Measurements from ENCODE around the gene ABCA12.

Gene ABCA12

GRCh38 chr2:215080545-215080944 is 57.9 kb downstream of the ABCA12 start:
- no peak overlapping the region for H4K12ac ChIP-seq (ENCODE audit: low read depth, low read length)

GRCh38 chr2:215071676-215072075 is 66.8 kb downstream of the ABCA12 start:
- Histone ChIP-seq H3K27ac (ENCODE audit: low read depth, low read length) (no peak overlapping the region), H3K79me2 (ENCODE audit: control insufficient read depth, insufficient read depth, low read length, poor library complexity) (no peaks in the 10 kb centered on the region), H3K18ac (ENCODE audit: low read length) (no peak overlapping the region), H3K9me3 (ENCODE audit: insufficient read depth, low read depth, low read length) (no peaks in the 10 kb centered on the region), H3K9ac (ENCODE audit: low read length) (no peak overlapping the region), H2BK120ac (ENCODE audit: insufficient read depth, low read length, poor library complexity) (no peak overlapping the region), H4K12ac (ENCODE audit: low read depth, low read length) (no peak overlapping the region), H3K27me3 (ENCODE audit: insufficient read depth, low read length) (no peaks in the 10 kb centered on the region), H2AK5ac (ENCODE audit: low read length) (no peak overlapping the region), H4K91ac (ENCODE audit: low read depth, low read length) (no peak overlapping the region), H3K79me1 (ENCODE audit: low read length) (no peaks in the 10 kb centered on the region), H4K8ac (ENCODE audit: low read depth, low read length) (no peak overlapping the region), H3K4ac (ENCODE audit: low read depth, low read length) (no peak overlapping the region), H3K4me2 (ENCODE audit: low read length) (no peak overlapping the region), H2AFZ (ENCODE audit: insufficient read depth, low read length, poor library complexity) (no peak overlapping the region), H2BK12ac (ENCODE audit: low read length) (no peak overlapping the region), H2BK5ac (ENCODE audit: low read depth, low read length, poor library complexity) (no peak overlapping the region), H3K36me3 (ENCODE audit: control insufficient read depth in 1 of 2, insufficient read depth in 2 of 2, low read length in 2 of 2) (no peaks in the 10 kb centered on the region), H3K23ac (ENCODE audit: low read length) (no peak overlapping the region), H3K14ac (ENCODE audit: low read length) (no peak overlapping the region), H3K4me1 (ENCODE audit: control insufficient read depth in 1 of 2, insufficient read depth in 2 of 2, low read length in 2 of 2) (no peaks in the 10 kb centered on the region), H3K4me3 (ENCODE audit: low read depth, low read length) (no peak overlapping the region)
- DNase-seq: peak; percentile 92 to 96
- no CpG with 5 or more reads among the region's 3 CpGs for WGBS (ENCODE audit: extremely low coverage, insufficient coverage, insufficient read length)

More at GRCh38 chr2:215080545-215080944, 57.9 kb downstream of the ABCA12 start:
- no peaks in the 10 kb centered on the region for H3K36me3 ChIP-seq (ENCODE audit: control insufficient read depth in 1 of 2, insufficient read depth in 2 of 2, low read length in 2 of 2)
- H4K91ac ChIP-seq (ENCODE audit: low read depth, low read length): no peak overlapping the region
- no peak overlapping the region for H2BK120ac ChIP-seq (ENCODE audit: insufficient read depth, low read length, poor library complexity)
- no peak overlapping the region for H3K4me3 ChIP-seq (ENCODE audit: low read depth, low read length)
- no peak overlapping the region for H3K23ac ChIP-seq (ENCODE audit: low read length)
- no peak overlapping the region for H2BK5ac ChIP-seq (ENCODE audit: low read depth, low read length, poor library complexity)
- no peak overlapping the region for H2AFZ ChIP-seq (ENCODE audit: insufficient read depth, low read length, poor library complexity)
- no peak overlapping the region for H3K4me2 ChIP-seq (ENCODE audit: low read length)
- no peak overlapping the region for H3K4ac ChIP-seq (ENCODE audit: low read depth, low read length)
- no CpG with 5 or more reads among the region's 4 CpGs for WGBS (ENCODE audit: extremely low coverage, insufficient coverage, insufficient read length)
- no peaks in the 10 kb centered on the region for H3K79me2 ChIP-seq (ENCODE audit: control insufficient read depth, insufficient read depth, low read length, poor library complexity)
- H3K27me3 ChIP-seq (ENCODE audit: insufficient read depth, low read length): no peaks in the 10 kb centered on the region
- no peak overlapping the region for H4K8ac ChIP-seq (ENCODE audit: low read depth, low read length)
- no peak for DNase-seq
- no peaks in the 10 kb centered on the region for H3K9me3 ChIP-seq (ENCODE audit: insufficient read depth, low read depth, low read length)
- H2AK5ac ChIP-seq (ENCODE audit: low read length): no peak overlapping the region
- H3K14ac ChIP-seq (ENCODE audit: low read length): no peak overlapping the region
- H3K18ac ChIP-seq (ENCODE audit: low read length): no peak overlapping the region
- H3K79me1 ChIP-seq (ENCODE audit: low read length): no peaks in the 10 kb centered on the region
- H2BK12ac ChIP-seq (ENCODE audit: low read length): no peak overlapping the region
- H3K27ac ChIP-seq (ENCODE audit: low read depth, low read length): no peak overlapping the region
- H3K9ac ChIP-seq (ENCODE audit: low read length): no peak overlapping the region
- H3K4me1 ChIP-seq (ENCODE audit: control insufficient read depth in 1 of 2, insufficient read depth in 2 of 2, low read length in 2 of 2): no peaks in the 10 kb centered on the region

- H3K36me3 ChIP-seq (ENCODE audit: control insufficient read depth in 1 of 2, insufficient read depth in 2 of 2, low read length in 2 of 2): no peaks in the 10 kb centered on the region
- H3K4me3 ChIP-seq (ENCODE audit: low read depth, low read length): no peak overlapping the region
- H2AK5ac ChIP-seq (ENCODE audit: low read length): no peak overlapping the region
- H3K79me2 ChIP-seq (ENCODE audit: control insufficient read depth, insufficient read depth, low read length, poor library complexity): no peaks in the 10 kb centered on the region
- no peak overlapping the region for H4K91ac ChIP-seq (ENCODE audit: low read depth, low read length)
- no peak overlapping the region for H4K12ac ChIP-seq (ENCODE audit: low read depth, low read length)
- no peak overlapping the region for H3K9ac ChIP-seq (ENCODE audit: low read length)
- H3K79me1 ChIP-seq (ENCODE audit: low read length): no peaks in the 10 kb centered on the region
- no peak overlapping the region for H4K8ac ChIP-seq (ENCODE audit: low read depth, low read length)
- no peak overlapping the region for H3K14ac ChIP-seq (ENCODE audit: low read length)
- H2AFZ ChIP-seq (ENCODE audit: insufficient read depth, low read length, poor library complexity): no peak overlapping the region
- no peaks in the 10 kb centered on the region for H3K27me3 ChIP-seq (ENCODE audit: insufficient read depth, low read length)
- 100% methylated on average over 2 of the region's 2 CpGs for WGBS (ENCODE audit: extremely low coverage, insufficient coverage, insufficient read length)
- no peak overlapping the region for H2BK5ac ChIP-seq (ENCODE audit: low read depth, low read length, poor library complexity)
- H3K4me2 ChIP-seq (ENCODE audit: low read length): no peak overlapping the region
- no peak overlapping the region for H3K27ac ChIP-seq (ENCODE audit: low read depth, low read length)
- no peak overlapping the region for H2BK120ac ChIP-seq (ENCODE audit: insufficient read depth, low read length, poor library complexity)
- no peak for DNase-seq
- no peak overlapping the region for H3K23ac ChIP-seq (ENCODE audit: low read length)
- H3K4ac ChIP-seq (ENCODE audit: low read depth, low read length): no peak overlapping the region
- no peaks in the 10 kb centered on the region for H3K9me3 ChIP-seq (ENCODE audit: insufficient read depth, low read depth, low read length)
- H2BK12ac ChIP-seq (ENCODE audit: low read length): no peak overlapping the region
- H3K18ac ChIP-seq (ENCODE audit: low read length): no peak overlapping the region
- no peaks in the 10 kb centered on the region for H3K4me1 ChIP-seq (ENCODE audit: control insufficient read depth in 1 of 2, insufficient read depth in 2 of 2, low read length in 2 of 2)
Observed at GRCh38 chr2:215068399-215068798, 70.0 kb downstream of the ABCA12 start.

- H3K27me3 ChIP-seq (ENCODE audit: insufficient read depth, low read length): no peaks in the 10 kb centered on the region
- no peaks in the 10 kb centered on the region for H3K9me3 ChIP-seq (ENCODE audit: insufficient read depth, low read depth, low read length)
- no peak overlapping the region for H2BK5ac ChIP-seq (ENCODE audit: low read depth, low read length, poor library complexity)
- no peaks in the 10 kb centered on the region for H3K36me3 ChIP-seq (ENCODE audit: control insufficient read depth in 1 of 2, insufficient read depth in 2 of 2, low read length in 2 of 2)
- no peak overlapping the region for H4K8ac ChIP-seq (ENCODE audit: low read depth, low read length)
- H2AK5ac ChIP-seq (ENCODE audit: low read length): no peak overlapping the region
- no peak overlapping the region for H2BK120ac ChIP-seq (ENCODE audit: insufficient read depth, low read length, poor library complexity)
- no peak overlapping the region for H3K18ac ChIP-seq (ENCODE audit: low read length)
- H2BK12ac ChIP-seq (ENCODE audit: low read length): no peak overlapping the region
- H3K79me2 ChIP-seq (ENCODE audit: control insufficient read depth, insufficient read depth, low read length, poor library complexity): no peaks in the 10 kb centered on the region
- H3K27ac ChIP-seq (ENCODE audit: low read depth, low read length): no peak overlapping the region
- DNase-seq: peak in 1 of 2 donors; percentile 70
- H4K91ac ChIP-seq (ENCODE audit: low read depth, low read length): no peak overlapping the region
- no peak overlapping the region for H3K4me3 ChIP-seq (ENCODE audit: low read depth, low read length)
- H3K23ac ChIP-seq (ENCODE audit: low read length): no peak overlapping the region
- no peak overlapping the region for H3K4ac ChIP-seq (ENCODE audit: low read depth, low read length)
- H3K14ac ChIP-seq (ENCODE audit: low read length): no peak overlapping the region
- H3K4me2 ChIP-seq (ENCODE audit: low read length): no peak overlapping the region
- no peak overlapping the region for H4K12ac ChIP-seq (ENCODE audit: low read depth, low read length)
- no peak overlapping the region for H2AFZ ChIP-seq (ENCODE audit: insufficient read depth, low read length, poor library complexity)
- no peaks in the 10 kb centered on the region for H3K79me1 ChIP-seq (ENCODE audit: low read length)
- no peaks in the 10 kb centered on the region for H3K4me1 ChIP-seq (ENCODE audit: control insufficient read depth in 1 of 2, insufficient read depth in 2 of 2, low read length in 2 of 2)
- no peak overlapping the region for H3K9ac ChIP-seq (ENCODE audit: low read length)
- no CpG with 5 or more reads among the region's 2 CpGs for WGBS (ENCODE audit: extremely low coverage, insufficient coverage, insufficient read length)
Observed at GRCh38 chr2:215066124-215066523, 72.3 kb downstream of the ABCA12 start.

All from trophoblast cell (in vitro differentiated cells and primary cell).